Measurements from ENCODE around the gene F2RL3.

DNA sequence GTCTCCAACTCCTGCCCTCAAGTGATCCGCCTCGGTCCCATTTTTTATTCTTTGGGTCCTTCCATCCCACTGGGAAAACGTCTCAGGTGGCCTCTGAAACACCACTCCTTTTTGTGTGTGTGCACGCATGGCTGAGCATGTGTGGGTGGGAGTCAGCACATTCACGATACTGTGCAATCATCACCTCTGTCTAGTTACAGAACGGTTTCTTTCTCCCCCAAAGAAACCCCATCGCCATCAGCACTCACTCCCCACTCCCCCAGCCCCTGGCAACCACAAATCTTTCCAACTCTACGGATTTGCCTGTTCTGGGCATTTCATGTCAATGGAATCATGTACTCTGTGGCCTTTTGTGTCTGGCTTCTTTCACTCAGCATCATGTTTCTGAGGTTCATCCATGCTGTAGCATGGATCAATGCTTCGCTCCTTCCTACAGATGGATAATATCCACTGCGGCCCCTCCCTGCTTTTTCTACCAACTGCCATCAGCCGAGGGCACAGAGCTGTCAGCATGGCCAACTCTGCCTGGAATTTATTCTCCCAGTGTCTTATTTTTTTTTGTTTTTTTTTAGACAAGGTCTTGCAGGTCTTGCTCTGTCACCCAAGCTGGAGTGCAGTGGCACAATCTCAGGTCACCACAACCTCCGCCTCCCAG lies 9.7 kb downstream of the F2RL3 start:
- no peak for TF ChIP-seq POLR2A (IDR thresholded peaks at IDR 0.05; ENCODE audit: extremely low read depth, insufficient read length)
- TF ChIP-seq, protein P1, sequence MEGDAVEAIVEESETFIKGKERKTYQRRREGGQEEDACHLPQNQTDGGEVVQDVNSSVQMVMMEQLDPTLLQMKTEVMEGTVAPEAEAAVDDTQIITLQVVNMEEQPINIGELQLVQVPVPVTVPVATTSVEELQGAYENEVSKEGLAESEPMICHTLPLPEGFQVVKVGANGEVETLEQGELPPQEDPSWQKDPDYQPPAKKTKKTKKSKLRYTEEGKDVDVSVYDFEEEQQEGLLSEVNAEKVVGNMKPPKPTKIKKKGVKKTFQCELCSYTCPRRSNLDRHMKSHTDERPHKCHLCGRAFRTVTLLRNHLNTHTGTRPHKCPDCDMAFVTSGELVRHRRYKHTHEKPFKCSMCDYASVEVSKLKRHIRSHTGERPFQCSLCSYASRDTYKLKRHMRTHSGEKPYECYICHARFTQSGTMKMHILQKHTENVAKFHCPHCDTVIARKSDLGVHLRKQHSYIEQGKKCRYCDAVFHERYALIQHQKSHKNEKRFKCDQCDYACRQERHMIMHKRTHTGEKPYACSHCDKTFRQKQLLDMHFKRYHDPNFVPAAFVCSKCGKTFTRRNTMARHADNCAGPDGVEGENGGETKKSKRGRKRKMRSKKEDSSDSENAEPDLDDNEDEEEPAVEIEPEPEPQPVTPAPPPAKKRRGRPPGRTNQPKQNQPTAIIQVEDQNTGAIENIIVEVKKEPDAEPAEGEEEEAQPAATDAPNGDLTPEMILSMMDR (IDR thresholded peaks at IDR 0.05; ENCODE audit: low read depth, low read length) = no peak
